HEK293T (cell line): ENCODE measurements around the gene SERGEF.
A peak's percentile ranks its signal among the peaks of the same experiment; 100 is the strongest.

Source experiments
- CTCF ChIA-PET: fragments of 350-600 bp; formaldehyde crosslinking; extraction: SDS; loops from one replicate; lab custom pipeline; 2021; ENCODE audit warnings: antibody characterized with exemption, inconsistent platforms; lab: Yijun Ruan, JAX
- POLR2A ChIA-PET: fragments of 350-600 bp; formaldehyde crosslinking; extraction: SDS; loops from one replicate; lab custom pipeline; 2020; ENCODE audit warnings: antibody characterized with exemption, inconsistent platforms; lab: Yijun Ruan, JAX
- DNase-seq: peaks from one replicate; pipeline ENCODE4 v3.0.0; 2012; ENCODE audit warnings: mixed read lengths; ENCODE audit errors: extremely low spot score
- ARNT ChIP-seq: fragments of 450-650 bp; IDR thresholded peaks from 2 replicates; pipeline ENCODE4 v1.6.1; 2017; ENCODE audit warnings: mild to moderate bottlenecking
- BHLHE40 ChIP-seq: fragments of 450-650 bp; IDR thresholded peaks from 2 replicates; pipeline ENCODE4 v1.6.1; 2016; ENCODE audit warnings: mild to moderate bottlenecking, moderate library complexity, borderline replicate concordance
- CTBP1 ChIP-seq: fragments of 450-650 bp; IDR thresholded peaks from 2 replicates; pipeline ENCODE4 v1.6.1; 2016; ENCODE audit warnings: borderline replicate concordance
- ELF4 ChIP-seq: fragments of 450-650 bp; IDR thresholded peaks from 2 replicates; pipeline ENCODE4 v1.6.1; 2017; ENCODE audit warnings: antibody characterized with exemption
- FOXA1 ChIP-seq: fragments of 450-650 bp; IDR thresholded peaks from 2 replicates; pipeline ENCODE4 v1.6.1; 2016; ENCODE audit warnings: mild to moderate bottlenecking
- FOXK2 ChIP-seq: fragments of 450-650 bp; IDR thresholded peaks from 2 replicates; pipeline ENCODE4 v1.6.1; 2016; ENCODE audit warnings: mild to moderate bottlenecking
- FOXM1 ChIP-seq: fragments of 450-650 bp; IDR thresholded peaks from 2 replicates; pipeline ENCODE4 v1.6.1; 2017; ENCODE audit warnings: mild to moderate bottlenecking, borderline replicate concordance
- HDGF ChIP-seq: fragments of 450-650 bp; IDR thresholded peaks from 2 replicates; pipeline ENCODE4 v1.6.1; 2017; ENCODE audit warnings: antibody characterized with exemption, borderline replicate concordance
- L3MBTL2 ChIP-seq: fragments of 450-650 bp; conservative IDR thresholded peaks from 2 replicates; pipeline ENCODE4 v1.6.1; 2016; ENCODE audit warnings: mild to moderate bottlenecking
- LEF1 ChIP-seq: fragments of 450-650 bp; IDR thresholded peaks from 2 replicates; pipeline ENCODE4 v1.6.1; 2017; ENCODE audit warnings: mild to moderate bottlenecking, borderline replicate concordance
- NFRKB ChIP-seq: fragments of 450-650 bp; IDR thresholded peaks from 2 replicates; pipeline ENCODE4 v1.6.1; 2016; ENCODE audit warnings: mild to moderate bottlenecking, moderate library complexity
- SP1 ChIP-seq: fragments of 450-650 bp; IDR thresholded peaks from 2 replicates; pipeline ENCODE4 v1.6.1; 2017
- SUZ12 ChIP-seq: fragments of 450-650 bp; IDR thresholded peaks from 2 replicates; pipeline ENCODE4 v1.6.1; 2016; ENCODE audit warnings: mild to moderate bottlenecking
- TARDBP ChIP-seq: fragments of 450-650 bp; IDR thresholded peaks from 2 replicates; pipeline ENCODE4 v1.6.1; 2016
- ZNF384 ChIP-seq: fragments of 450-650 bp; IDR thresholded peaks from 2 replicates; pipeline ENCODE4 v1.6.1; 2016
- TF ChIP-seq, protein P1 (sequence below): fragments of 450-650 bp; IDR thresholded peaks from 2 replicates; pipeline ENCODE4 v1.6.1; 2016

The SERGEF gene

DNA sequence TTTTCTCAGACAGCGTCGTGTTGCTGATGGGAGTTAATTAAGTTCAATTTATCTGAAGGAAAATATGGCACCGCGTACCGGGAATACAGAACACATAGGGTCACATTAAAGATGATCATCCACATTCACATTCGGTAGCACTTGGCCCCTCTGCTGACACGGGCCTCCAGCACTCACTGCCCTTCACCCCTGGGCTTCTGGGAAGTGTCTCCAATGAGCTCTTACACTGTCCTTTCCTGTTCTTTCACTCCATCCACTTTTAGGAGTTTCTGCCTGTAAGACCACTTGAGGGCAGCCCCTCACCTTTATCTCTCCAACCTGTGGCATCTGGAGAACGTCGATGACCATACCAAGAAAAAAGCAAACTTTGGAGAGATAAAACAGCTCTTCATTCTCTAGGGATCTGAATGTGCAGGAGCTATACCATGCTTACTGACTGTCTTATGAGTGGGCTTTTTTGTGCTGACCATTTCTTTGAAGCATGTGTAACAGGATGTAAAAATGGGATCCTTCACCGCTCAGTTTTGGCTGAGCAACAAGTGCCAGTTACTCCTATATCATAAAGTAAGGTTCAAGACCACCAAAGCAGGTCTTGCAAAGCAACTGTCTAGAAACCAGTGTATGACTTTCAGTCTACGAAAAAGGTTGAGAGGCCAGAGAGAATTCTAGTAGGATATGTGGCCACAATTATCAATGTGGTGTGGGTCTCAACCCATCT lies 1.1 kb upstream of the SERGEF start:
- TF ChIP-seq L3MBTL2 (0 out of 2 replicates have a peak, but pooled peaks have one; percentile 7), ZNF384 (no peak)
- CTCF ChIA-PET, result interaction anchor here (0.8 to 2.0 kb wide), 2 partner anchors 41 to 101 kb away, joined by 4 to 5 read pairs; no protein-coding TSS in a partner anchor
- no peak for DNase-seq
- POLR2A ChIA-PET, result interaction anchor here (0.6 to 1.6 kb wide), 3 partner anchors 10 to 92 kb away, joined by 3 to 6 read pairs (median 3); partner anchors contain the start of gene SAAL1

DNA sequence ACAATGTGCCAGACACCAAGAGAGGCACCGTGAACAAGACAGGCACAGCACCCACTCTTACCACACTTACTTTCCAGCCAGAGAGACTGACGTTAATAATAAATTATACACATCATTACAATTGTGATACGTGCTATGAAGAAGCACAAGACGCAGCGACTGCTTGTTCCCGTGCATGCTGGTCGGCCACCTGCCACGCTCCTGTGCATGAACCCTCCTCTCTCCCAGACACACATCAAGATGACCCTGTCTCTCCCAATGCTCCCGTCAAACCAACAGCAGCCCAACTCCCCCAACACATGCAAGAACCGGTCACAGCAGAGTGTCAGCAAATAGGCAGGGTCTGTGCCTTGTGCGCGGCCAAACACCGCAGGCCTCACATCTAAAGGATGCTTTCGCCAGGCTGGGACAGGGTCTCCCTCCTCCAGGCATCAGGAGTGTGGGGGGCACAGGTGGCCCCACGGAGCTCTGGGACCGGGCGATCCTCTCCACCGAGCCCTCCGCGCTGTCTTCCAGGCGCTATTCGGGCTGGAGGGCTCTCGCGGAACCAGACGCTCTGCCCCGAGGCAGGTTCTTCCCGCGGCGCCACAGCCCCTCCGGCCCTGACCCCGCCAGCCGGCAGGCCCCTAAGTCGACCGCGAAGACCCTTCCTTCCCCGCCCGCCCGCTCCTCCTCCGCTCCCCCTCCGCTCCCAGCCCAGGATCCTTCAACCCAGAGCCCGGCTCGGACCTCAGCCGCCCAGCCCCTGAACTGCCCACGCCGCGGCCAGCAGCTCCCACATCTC lies 533 bp downstream of the SERGEF start:
- POLR2A ChIA-PET, result interaction anchor here (0.5 to 1.6 kb wide), 3 partner anchors 11 to 1715 kb away, joined by 3 to 6 read pairs (median 3); partner anchors contain the start of gene SAAL1
- CTCF ChIA-PET, result interaction anchor here (2.0 kb wide), 1 partner anchor 103 kb away, joined by 5 read pairs; no protein-coding TSS in a partner anchor
- TF ChIP-seq L3MBTL2 (peak; percentile 35; the same call in 1 of the 2 replicates), ZNF384 (no peak)
- TF ChIP-seq, protein P1, sequence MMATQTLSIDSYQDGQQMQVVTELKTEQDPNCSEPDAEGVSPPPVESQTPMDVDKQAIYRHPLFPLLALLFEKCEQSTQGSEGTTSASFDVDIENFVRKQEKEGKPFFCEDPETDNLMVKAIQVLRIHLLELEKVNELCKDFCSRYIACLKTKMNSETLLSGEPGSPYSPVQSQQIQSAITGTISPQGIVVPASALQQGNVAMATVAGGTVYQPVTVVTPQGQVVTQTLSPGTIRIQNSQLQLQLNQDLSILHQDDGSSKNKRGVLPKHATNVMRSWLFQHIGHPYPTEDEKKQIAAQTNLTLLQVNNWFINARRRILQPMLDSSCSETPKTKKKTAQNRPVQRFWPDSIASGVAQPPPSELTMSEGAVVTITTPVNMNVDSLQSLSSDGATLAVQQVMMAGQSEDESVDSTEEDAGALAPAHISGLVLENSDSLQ, result 0 out of 2 replicates have a peak, but pooled peaks have one; percentile 8
- peak; percentile 31 for DNase-seq

DNA sequence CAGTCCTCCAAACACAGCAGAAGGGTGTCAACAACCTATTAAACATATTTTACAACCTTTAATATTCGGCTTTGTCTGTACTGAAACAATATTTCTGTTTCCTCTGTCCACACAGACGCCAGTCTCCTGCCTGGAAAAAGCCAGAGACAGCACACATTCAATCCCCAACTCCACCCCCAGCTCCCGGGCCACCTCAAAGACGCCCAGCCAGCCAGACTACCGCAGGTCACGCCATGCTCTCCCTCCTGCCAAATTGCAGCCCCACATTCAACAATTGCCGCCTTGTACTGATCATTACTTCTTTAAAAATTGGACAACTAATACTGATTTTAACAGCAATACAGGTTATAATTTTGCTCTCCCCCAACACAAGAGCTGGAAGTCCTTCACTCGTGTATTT lies 1.2 kb downstream of the SERGEF start:
- TF ChIP-seq NFRKB (no peak), LEF1 (no peak), ELF4 (no peak), L3MBTL2 (no peak), BHLHE40 (no peak), SUZ12 (no peak), FOXM1 (no peak), CTBP1 (no peak)
- POLR2A ChIA-PET, result no interaction called here
- peak; percentile 29 for DNase-seq
- CTCF ChIA-PET, result no interaction called here

DNA sequence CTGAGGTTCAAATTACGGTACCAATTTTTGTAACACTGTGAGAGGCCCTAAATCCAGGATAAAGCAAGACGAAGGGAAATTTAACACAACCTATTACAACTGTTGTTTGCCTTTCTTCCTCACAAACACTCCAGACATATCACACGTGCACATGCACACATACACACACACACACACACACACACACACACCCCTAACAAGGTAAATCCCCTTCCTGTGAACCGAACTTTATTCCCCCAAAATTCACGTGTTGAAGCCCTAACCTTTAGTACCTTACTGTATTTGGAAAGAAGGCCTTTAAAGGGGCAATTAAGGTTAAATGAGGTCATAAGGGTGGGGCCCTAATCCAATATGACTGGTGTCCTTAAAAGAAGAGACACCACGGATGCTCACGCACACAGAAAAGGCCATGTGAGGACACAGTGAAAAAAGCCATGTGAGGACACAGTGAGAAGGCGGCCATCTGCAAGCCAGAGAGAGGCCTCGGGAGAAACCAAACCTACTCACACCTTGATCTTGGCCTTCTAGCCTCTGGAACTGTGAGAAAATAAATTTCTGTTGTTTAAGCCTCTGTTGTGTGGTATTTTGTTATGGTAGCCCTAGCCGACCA lies 1.8 kb downstream of the SERGEF start:
- TF ChIP-seq SUZ12 (no peak), HDGF (no peak), BHLHE40 (no peak), ARNT (no peak), NFRKB (no peak), L3MBTL2 (peak; percentile 54), TARDBP (no peak)
- ChIA-PET CTCF (no interaction called here), POLR2A (no interaction called here)
- no peak for DNase-seq

DNA sequence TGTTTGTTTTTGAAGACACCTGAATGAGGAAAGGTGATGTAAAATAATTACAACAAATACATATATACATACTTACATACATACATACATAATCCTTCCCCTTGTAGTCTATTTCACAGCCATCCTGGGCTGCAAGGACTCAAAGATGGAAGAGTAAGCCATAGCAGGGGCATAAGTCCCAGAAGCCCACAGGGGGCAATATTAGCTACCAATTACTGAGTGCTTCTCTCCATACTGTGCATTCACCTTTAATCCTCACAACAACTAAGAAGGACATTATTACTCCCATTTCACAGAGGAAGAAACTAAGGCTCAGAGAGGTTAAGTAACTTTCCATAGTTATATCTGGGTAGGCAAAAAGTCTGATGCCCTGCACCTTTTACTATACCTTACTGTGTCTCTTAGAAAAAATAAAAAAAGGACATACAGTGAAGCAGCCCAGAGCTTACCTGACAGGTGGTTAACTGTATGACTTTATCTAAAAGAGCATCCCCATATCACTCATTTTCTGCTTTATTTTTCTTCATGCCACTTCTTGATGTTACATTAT lies 2.7 kb downstream of the SERGEF start:
- POLR2A ChIA-PET, result no interaction called here
- DNase-seq, result no peak
- CTCF ChIA-PET, result interaction anchor here (0.7 kb wide), 1 partner anchor 19 kb away, joined by 4 read pairs; no protein-coding TSS in a partner anchor
- TF ChIP-seq FOXA1 (no peak), CTBP1 (no peak), FOXM1 (no peak), ARNT (no peak), FOXK2 (no peak), NFRKB (no peak), LEF1 (no peak), BHLHE40 (no peak), SP1 (no peak), ELF4 (no peak), TARDBP (no peak), HDGF (no peak), ZNF384 (no peak), SUZ12 (no peak), L3MBTL2 (no peak)
- TF ChIP-seq, protein P1, result no peak

DNA sequence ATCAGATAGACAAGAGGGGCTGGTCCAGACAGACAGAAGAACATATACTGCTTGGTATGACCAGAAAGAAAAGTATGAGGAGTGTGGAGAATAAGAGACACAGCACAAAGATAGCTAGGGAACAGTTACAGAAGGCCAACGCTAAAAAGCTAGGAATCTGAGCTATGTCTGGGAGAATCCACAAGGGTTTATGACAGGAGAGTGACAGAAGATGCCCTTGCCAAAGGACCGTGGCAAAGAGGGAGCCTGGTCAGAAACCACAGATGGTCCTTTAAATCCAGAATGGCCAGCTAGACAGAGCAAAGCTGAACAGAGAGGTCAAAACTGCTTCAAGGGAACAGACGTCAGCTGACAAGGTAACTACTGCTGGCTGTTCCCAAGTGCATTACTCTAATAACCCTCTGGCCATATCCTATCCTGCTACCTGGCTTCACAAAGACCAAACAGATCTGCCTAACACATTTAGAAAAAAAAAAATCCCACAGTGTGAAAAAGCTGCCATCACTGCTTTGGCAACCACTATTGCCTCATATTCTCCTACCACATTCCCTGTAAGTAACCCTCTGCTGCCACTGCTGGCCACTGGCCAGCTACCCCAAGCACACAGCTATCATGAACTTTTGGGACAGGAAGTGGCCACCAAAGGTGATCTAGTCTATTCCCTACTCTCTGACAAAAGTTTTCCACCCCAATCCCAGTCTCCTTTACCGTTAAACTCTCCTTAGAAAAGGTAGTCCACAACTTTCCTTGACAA lies 7.3 kb downstream of the SERGEF start:
- CTCF ChIA-PET, result no interaction called here
- TF ChIP-seq ZNF384 (no peak), TARDBP (no peak), L3MBTL2 (no peak), SUZ12 (no peak), CTBP1 (no peak), FOXM1 (no peak), ARNT (no peak), NFRKB (no peak), SP1 (no peak), FOXA1 (no peak), BHLHE40 (no peak), FOXK2 (no peak), ELF4 (no peak), HDGF (no peak), LEF1 (no peak)
- TF ChIP-seq, protein P1, result no peak
- DNase-seq, result no peak
- POLR2A ChIA-PET, result no interaction called here
